ENCODE measurements around the gene RAB6A. TPM values are rescaled to one million over a fixed set of nuclear protein-coding genes. Genes with fewer than 3 reads are reported as not detected.

RAB6A gene
- polyA plus RNA-seq, 2 donors, result 59.4 to 73.2 TPM

Other genes with a start within 250 kb of the RAB6A start
- gene FAM168A, start 163.0 kb downstream of the RAB6A start, polyA plus RNA-seq, result 1 to 10 TPM; 4.0 TPM
- gene PLEKHB1, start 114.5 kb downstream of the RAB6A start, polyA plus RNA-seq, result 1 to 10 TPM; 1.1 to 1.3 TPM
- gene MRPL48, start 26.8 kb upstream of the RAB6A start, polyA plus RNA-seq, result 10 to 100 TPM; 26.2 to 31.3 TPM
- gene COA4, start 115.8 kb upstream of the RAB6A start, polyA plus RNA-seq, result 10 to 100 TPM; 53.2 to 70.9 TPM
- 1 to 10 TPM; 6.2 to 9.5 TPM for gene PAAF1, start 115.9 kb upstream of the RAB6A start, polyA plus RNA-seq
- gene DNAJB13, start 190.0 kb upstream of the RAB6A start, polyA plus RNA-seq, result not detected
- 1 to 10 TPM; 3.0 to 5.0 TPM for gene UCP2, start 221.8 kb upstream of the RAB6A start, polyA plus RNA-seq
- gene UCP3, start 248.0 kb upstream of the RAB6A start, polyA plus RNA-seq, result 1 to 10 TPM in 1 of 2 donors, under 1 TPM in 1; 0.41 to 1.4 TPM

Measured in esophagus (tissue), 2 donors.